HEK293 (cell line): Measurements from ENCODE around the gene GRK5.

Experiments used
- CTCF ChIA-PET: fragments of 350-600 bp; formaldehyde crosslinking; extraction: SDS; loops from one replicate; lab custom pipeline; 2021; ENCODE audit warnings: antibody characterized with exemption; lab: Yijun Ruan, JAX
- POLR2A ChIA-PET: fragments of 300-600 bp; formaldehyde crosslinking; extraction: SDS; loops from one replicate; lab custom pipeline; 2020; ENCODE audit warnings: antibody characterized with exemption, inconsistent platforms; lab: Yijun Ruan, JAX
- H3K27ac ChIP-seq: fragments of 200-500 bp; sonication (Bioruptor generic); 2 replicates; pipeline ENCODE4 v1.5.1; 2014; ENCODE audit warnings: low read depth, low read length, control low read depth, inconsistent platforms; ENCODE audit errors: extremely low read depth
- H3K36me3 ChIP-seq, 2 experiments: fragments of 200-500 bp in 1 of 2; sonication (Bioruptor generic) in 1 of 2; 1 replicate in 1 of 2; 2 replicates in 1 of 2; pipeline ENCODE4 v1.5.1; 2014 to 2017; ENCODE audit warnings: inconsistent platforms in 2 of 2, low read length in 2 of 2; ENCODE audit not compliant: control insufficient read depth in 2 of 2, insufficient read depth in 1 of 2
- H3K4me1 ChIP-seq: fragments of 200-500 bp; sonication (Bioruptor generic); 2 replicates; pipeline ENCODE4 v1.5.1; 2014; ENCODE audit warnings: mild to moderate bottlenecking, low read length, inconsistent platforms; ENCODE audit not compliant: control insufficient read depth, insufficient read depth
- H3K4me3 ChIP-seq: 2 replicates; pipeline ENCODE4 v1.5.1; 2011; ENCODE audit warnings: low read depth, mild to moderate bottlenecking, control low read depth, low read length, moderate library complexity
- H3K9me3 ChIP-seq: fragments of 200-500 bp; sonication (Bioruptor generic); 2 replicates; pipeline ENCODE4 v1.5.1; 2014; ENCODE audit warnings: low read depth, low read length, inconsistent platforms; ENCODE audit not compliant: control insufficient read depth, insufficient read depth
- GFI1B ChIP-seq: fragments of 450-650 bp; formaldehyde crosslinking; IDR thresholded peaks from 2 replicates; pipeline ENCODE4 v1.5.1; 2016; ENCODE audit warnings: missing biosample characterization, missing genetic modification characterization
- GLI4 ChIP-seq: fragments of 450-650 bp; formaldehyde crosslinking; IDR thresholded peaks from 2 replicates; pipeline ENCODE4 v1.5.1; 2016; ENCODE audit warnings: missing biosample characterization, missing genetic modification characterization
- MEIS1 ChIP-seq: sonication (generic); formaldehyde crosslinking; IDR thresholded peaks from 2 replicates; pipeline ENCODE4 v1.8.1; 2022; ENCODE audit warnings: missing genetic modification reagents, mild to moderate bottlenecking, borderline replicate concordance
- TRIM28 ChIP-seq: IDR thresholded peaks from 2 replicates; pipeline ENCODE4 v1.6.1; 2011; ENCODE audit warnings: low read length, control low read depth, borderline replicate concordance
- ZBTB48 ChIP-seq: fragments of 450-650 bp; formaldehyde crosslinking; IDR thresholded peaks from 2 replicates; pipeline ENCODE4 v1.5.1; 2016; ENCODE audit warnings: missing biosample characterization, missing genetic modification characterization
- ZBTB7A ChIP-seq: fragments of 450-650 bp; formaldehyde crosslinking; IDR thresholded peaks from 2 replicates; pipeline ENCODE4 v1.5.1; 2016; ENCODE audit warnings: low read depth, missing biosample characterization, missing genetic modification characterization
- ZNF132 ChIP-seq: fragments of 450-650 bp; formaldehyde crosslinking; IDR thresholded peaks from 2 replicates; pipeline ENCODE4 v1.5.1; 2017; ENCODE audit warnings: missing biosample characterization, missing genetic modification characterization, borderline replicate concordance
- ZNF19 ChIP-seq: fragments of 450-650 bp; formaldehyde crosslinking; IDR thresholded peaks from 2 replicates; pipeline ENCODE4; 2016; ENCODE audit warnings: missing biosample characterization, missing genetic modification characterization, low read depth
- ZNF214 ChIP-seq: fragments of 450-650 bp; formaldehyde crosslinking; IDR thresholded peaks from 2 replicates; pipeline ENCODE4 v1.5.1; 2017; ENCODE audit warnings: missing biosample characterization, mild to moderate bottlenecking, missing genetic modification characterization, borderline replicate concordance
- ZNF239 ChIP-seq: fragments of 450-650 bp; formaldehyde crosslinking; IDR thresholded peaks from 2 replicates; pipeline ENCODE4 v1.5.1; 2016; ENCODE audit warnings: missing biosample characterization, missing genetic modification characterization
- ZNF366 ChIP-seq: fragments of 450-650 bp; formaldehyde crosslinking; conservative IDR thresholded peaks from 2 replicates; pipeline ENCODE4 v1.5.1; 2016; ENCODE audit warnings: missing biosample characterization, missing genetic modification characterization
- ZNF501 ChIP-seq: fragments of 450-650 bp; formaldehyde crosslinking; IDR thresholded peaks from 2 replicates; pipeline ENCODE4 v1.5.1; 2016; ENCODE audit warnings: missing biosample characterization, missing genetic modification characterization
- ZNF510 ChIP-seq: fragments of 450-650 bp; formaldehyde crosslinking; IDR thresholded peaks from 2 replicates; pipeline ENCODE4 v1.5.1; 2018; ENCODE audit warnings: mild to moderate bottlenecking, missing genetic modification characterization, missing biosample characterization; ENCODE audit not compliant: insufficient replicate concordance
- ZNF555 ChIP-seq: fragments of 450-650 bp; formaldehyde crosslinking; conservative IDR thresholded peaks from 2 replicates; pipeline ENCODE4 v1.5.1; 2017; ENCODE audit warnings: missing biosample characterization, mild to moderate bottlenecking, missing genetic modification characterization, inconsistent platforms
- ZNF621 ChIP-seq: fragments of 450-650 bp; formaldehyde crosslinking; IDR thresholded peaks from 2 replicates; pipeline ENCODE4 v1.5.1; 2017; ENCODE audit warnings: missing biosample characterization, missing genetic modification characterization
- ZNF623 ChIP-seq: fragments of 450-650 bp; formaldehyde crosslinking; IDR thresholded peaks from 2 replicates; pipeline ENCODE4 v1.5.1; 2016; ENCODE audit warnings: missing biosample characterization, missing genetic modification characterization
- ZNF629 ChIP-seq: fragments of 450-650 bp; formaldehyde crosslinking; IDR thresholded peaks from 2 replicates; pipeline ENCODE4 v1.5.1; 2017; ENCODE audit warnings: missing biosample characterization, missing genetic modification characterization
- ZNF792 ChIP-seq: fragments of 450-650 bp; formaldehyde crosslinking; IDR thresholded peaks from 2 replicates; pipeline ENCODE4 v1.5.1; 2016; ENCODE audit warnings: missing biosample characterization, missing genetic modification characterization
- ZNF837 ChIP-seq: fragments of 450-650 bp; formaldehyde crosslinking; IDR thresholded peaks from 2 replicates; pipeline ENCODE4 v1.5.1; 2016; ENCODE audit warnings: missing biosample characterization, missing genetic modification characterization
- ZSCAN30 ChIP-seq: fragments of 450-650 bp; IDR thresholded peaks from 2 replicates; pipeline ENCODE4 v1.5.1; 2018; ENCODE audit warnings: missing biosample characterization, mild to moderate bottlenecking, missing genetic modification characterization, moderate library complexity
- TF ChIP-seq, protein P1 (sequence below): fragments of 450-650 bp; formaldehyde crosslinking; IDR thresholded peaks from 2 replicates; pipeline ENCODE4; 2016; ENCODE audit warnings: missing biosample characterization, missing genetic modification characterization
- TF ChIP-seq, protein P2 (sequence below): fragments of 450-650 bp; formaldehyde crosslinking; IDR thresholded peaks from 2 replicates; pipeline ENCODE4 v1.5.1; 2017; ENCODE audit warnings: missing biosample characterization, missing genetic modification characterization
- TF ChIP-seq, protein P3 (sequence below): fragments of 450-650 bp; formaldehyde crosslinking; IDR thresholded peaks from 2 replicates; pipeline ENCODE4 v1.5.1; 2016; ENCODE audit warnings: missing biosample characterization, missing genetic modification characterization
- TF ChIP-seq, protein P4 (sequence below): fragments of 450-650 bp; formaldehyde crosslinking; IDR thresholded peaks from 2 replicates; pipeline ENCODE4 v1.5.1; 2016; ENCODE audit warnings: missing biosample characterization, missing genetic modification characterization
- TF ChIP-seq, protein P5 (sequence below): IDR thresholded peaks from 2 replicates; pipeline ENCODE4 v1.6.1; 2011; ENCODE audit warnings: mild to moderate bottlenecking, low read depth, low read length, borderline replicate concordance

The GRK5 gene

DNA sequence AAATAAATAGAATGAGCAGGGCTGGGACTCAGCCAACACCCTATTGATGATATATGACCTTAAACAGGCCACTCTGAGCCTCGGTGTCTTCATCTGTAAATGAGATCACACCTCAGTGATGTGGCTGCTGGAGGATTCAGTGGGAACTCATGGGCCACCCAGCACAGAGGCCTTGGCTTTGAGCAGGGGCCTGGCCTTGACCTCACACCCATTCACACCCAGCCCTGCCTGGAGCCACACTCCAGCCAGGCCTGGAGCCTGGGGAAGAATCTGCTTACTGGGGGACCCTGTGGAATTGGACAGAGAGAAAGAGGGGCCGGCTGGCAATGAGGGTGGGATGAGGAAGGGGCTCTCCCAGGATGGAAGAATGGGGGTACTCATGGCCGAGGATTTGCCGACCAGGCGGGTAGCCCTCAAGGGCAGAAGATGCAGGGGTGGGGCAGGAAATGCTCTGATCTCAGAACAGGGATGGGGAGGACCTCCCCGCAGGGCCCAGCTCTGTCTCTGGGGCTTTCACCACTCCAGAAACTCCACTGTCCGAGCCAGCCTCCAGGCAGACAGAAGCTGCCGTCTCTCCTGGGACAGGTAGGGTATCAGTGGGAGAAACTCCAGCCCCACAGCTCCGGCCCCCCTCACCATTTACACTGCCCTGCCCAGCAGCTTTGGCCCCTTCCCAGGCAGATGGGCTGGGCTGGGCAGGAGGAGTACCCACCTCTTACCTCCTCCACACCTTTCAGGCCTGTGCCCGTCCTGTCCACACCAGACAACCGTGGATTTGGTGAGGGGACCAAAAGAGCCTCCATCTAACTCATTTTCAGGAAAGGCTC, 253.2 kb downstream of the GRK5 start:
- no peak overlapping the region for H3K4me3 ChIP-seq
- no peak for TF ChIP-seq ZSCAN30
- no peak for TF ChIP-seq ZNF214 (tag by site-specific recombination)
- no peak for TF ChIP-seq MEIS1
- no peak for TF ChIP-seq TRIM28
- TF ChIP-seq, all 188 proteins: peak for 0
- no peaks in the 10 kb centered on the region for H3K36me3 ChIP-seq
- no peak overlapping the region for H3K27ac ChIP-seq
- ChIA-PET CTCF (interaction anchor here (0.5 to 1.1 kb wide), 4 partner anchors 16 to 237 kb away, joined by 3 to 5 read pairs (median 3); no protein-coding TSS in a partner anchor), POLR2A (interaction anchor here (0.6 kb wide), 1 partner anchor 73 kb away, joined by 3 read pairs; no protein-coding TSS in a partner anchor)
- no peaks in the 10 kb centered on the region for H3K4me1 ChIP-seq
- no peaks in the 10 kb centered on the region for H3K9me3 ChIP-seq

DNA sequence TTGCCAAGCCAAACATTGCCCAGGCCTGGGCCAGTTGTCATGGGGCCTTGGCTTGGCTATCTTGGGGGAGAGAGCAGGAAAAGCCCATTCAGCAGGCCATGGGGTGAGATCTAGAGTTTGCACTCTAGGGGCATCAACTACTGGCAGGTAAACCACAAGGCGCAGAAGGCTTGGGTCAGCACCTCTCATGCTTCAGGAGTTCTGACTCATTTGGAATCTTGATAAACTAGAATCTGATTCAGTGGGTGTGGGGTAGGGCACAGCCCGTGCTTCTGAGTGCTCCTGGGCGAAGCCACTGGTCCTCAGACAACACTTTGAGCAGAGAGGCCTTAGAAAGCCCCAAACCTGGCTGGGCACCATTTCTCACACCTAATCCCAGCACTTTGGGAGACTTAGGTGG, 254.0 kb downstream of the GRK5 start:
- Histone ChIP-seq H3K36me3 (no peaks in the 10 kb centered on the region), H3K4me3 (no peak overlapping the region), H3K4me1 (no peaks in the 10 kb centered on the region), H3K27ac (no peak overlapping the region), H3K9me3 (no peaks in the 10 kb centered on the region)
- CTCF ChIA-PET, result interaction anchor here (0.7 kb wide), 1 partner anchor 53 kb away, joined by 5 read pairs; no protein-coding TSS in a partner anchor
- TF ChIP-seq ZNF501 (no peak), ZNF214 (tag by site-specific recombination) (no peak), ZNF19 (no peak), ZBTB48 (tag by site-specific recombination) (no peak), GLI4 (tag by site-specific recombination) (no peak), ZBTB7A (tag by site-specific recombination) (no peak), ZNF621 (no peak), ZNF132 (no peak)
- TF ChIP-seq, protein P1, sequence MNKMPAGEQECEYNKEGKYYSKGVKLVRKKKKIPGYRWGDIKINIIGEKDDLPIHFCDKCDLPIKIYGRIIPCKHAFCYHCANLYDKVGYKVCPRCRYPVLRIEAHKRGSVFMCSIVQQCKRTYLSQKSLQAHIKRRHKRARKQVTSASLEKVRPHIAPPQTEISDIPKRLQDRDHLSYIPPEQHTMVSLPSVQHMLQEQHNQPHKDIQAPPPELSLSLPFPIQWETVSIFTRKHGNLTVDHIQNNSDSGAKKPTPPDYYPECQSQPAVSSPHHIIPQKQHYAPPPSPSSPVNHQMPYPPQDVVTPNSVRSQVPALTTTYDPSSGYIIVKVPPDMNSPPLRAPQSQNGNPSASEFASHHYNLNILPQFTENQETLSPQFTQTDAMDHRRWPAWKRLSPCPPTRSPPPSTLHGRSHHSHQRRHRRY (tag by site-specific recombination), result no peak
- TF ChIP-seq, protein P2, sequence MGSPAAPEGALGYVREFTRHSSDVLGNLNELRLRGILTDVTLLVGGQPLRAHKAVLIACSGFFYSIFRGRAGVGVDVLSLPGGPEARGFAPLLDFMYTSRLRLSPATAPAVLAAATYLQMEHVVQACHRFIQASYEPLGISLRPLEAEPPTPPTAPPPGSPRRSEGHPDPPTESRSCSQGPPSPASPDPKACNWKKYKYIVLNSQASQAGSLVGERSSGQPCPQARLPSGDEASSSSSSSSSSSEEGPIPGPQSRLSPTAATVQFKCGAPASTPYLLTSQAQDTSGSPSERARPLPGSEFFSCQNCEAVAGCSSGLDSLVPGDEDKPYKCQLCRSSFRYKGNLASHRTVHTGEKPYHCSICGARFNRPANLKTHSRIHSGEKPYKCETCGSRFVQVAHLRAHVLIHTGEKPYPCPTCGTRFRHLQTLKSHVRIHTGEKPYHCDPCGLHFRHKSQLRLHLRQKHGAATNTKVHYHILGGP (tag by site-specific recombination), result no peak
- TF ChIP-seq, protein P3, sequence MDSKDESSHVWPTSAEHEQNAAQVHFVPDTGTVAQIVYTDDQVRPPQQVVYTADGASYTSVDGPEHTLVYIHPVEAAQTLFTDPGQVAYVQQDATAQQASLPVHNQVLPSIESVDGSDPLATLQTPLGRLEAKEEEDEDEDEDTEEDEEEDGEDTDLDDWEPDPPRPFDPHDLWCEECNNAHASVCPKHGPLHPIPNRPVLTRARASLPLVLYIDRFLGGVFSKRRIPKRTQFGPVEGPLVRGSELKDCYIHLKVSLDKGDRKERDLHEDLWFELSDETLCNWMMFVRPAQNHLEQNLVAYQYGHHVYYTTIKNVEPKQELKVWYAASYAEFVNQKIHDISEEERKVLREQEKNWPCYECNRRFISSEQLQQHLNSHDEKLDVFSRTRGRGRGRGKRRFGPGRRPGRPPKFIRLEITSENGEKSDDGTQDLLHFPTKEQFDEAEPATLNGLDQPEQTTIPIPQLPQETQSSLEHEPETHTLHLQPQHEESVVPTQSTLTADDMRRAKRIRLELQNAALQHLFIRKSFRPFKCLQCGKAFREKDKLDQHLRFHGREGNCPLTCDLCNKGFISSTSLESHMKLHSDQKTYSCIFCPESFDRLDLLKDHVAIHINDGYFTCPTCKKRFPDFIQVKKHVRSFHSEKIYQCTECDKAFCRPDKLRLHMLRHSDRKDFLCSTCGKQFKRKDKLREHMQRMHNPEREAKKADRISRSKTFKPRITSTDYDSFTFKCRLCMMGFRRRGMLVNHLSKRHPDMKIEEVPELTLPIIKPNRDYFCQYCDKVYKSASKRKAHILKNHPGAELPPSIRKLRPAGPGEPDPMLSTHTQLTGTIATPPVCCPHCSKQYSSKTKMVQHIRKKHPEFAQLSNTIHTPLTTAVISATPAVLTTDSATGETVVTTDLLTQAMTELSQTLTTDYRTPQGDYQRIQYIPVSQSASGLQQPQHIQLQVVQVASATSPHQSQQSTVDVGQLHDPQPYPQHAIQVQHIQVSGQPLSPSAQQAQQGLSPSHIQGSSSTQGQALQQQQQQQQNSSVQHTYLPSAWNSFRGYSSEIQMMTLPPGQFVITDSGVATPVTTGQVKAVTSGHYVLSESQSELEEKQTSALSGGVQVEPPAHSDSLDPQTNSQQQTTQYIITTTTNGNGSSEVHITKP, result no peak
- POLR2A ChIA-PET, result no interaction called here

DNA sequence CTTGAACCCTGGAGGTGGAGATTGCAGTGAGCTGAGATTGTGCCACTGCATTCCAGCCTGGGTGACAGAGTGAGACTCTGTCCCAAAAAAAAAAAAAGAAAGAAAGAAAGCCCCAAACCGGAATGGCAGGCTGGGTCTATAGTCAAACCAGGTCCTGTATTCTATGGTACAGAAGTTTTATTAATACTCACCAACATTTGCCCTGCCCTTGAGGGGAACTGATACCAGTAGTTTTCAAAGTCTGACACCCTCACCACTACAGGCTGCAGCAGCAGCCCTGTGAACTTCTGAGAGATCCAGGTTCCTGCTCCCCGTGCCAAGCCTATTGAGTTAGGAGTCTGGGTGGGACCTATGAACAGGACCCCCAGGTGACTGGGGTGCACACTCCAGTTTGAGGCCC, 254.6 kb downstream of the GRK5 start:
- POLR2A ChIA-PET, result no interaction called here
- Histone ChIP-seq H3K36me3 (no peaks in the 10 kb centered on the region), H3K27ac (no peak overlapping the region), H3K9me3 (no peaks in the 10 kb centered on the region), H3K4me1 (no peaks in the 10 kb centered on the region), H3K4me3 (no peak overlapping the region)
- CTCF ChIA-PET, result no interaction called here
- no peak for TF ChIP-seq ZNF510
- TF ChIP-seq ZNF629, result no peak
- no peak for TF ChIP-seq ZNF555
- TF ChIP-seq, protein P4, sequence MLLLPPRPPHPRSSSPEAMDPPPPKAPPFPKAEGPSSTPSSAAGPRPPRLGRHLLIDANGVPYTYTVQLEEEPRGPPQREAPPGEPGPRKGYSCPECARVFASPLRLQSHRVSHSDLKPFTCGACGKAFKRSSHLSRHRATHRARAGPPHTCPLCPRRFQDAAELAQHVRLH, result no peak
- TF ChIP-seq ZNF239 (tag by site-specific recombination), result no peak
- TF ChIP-seq ZNF837 (tag by site-specific recombination), result no peak
- TF ChIP-seq, protein P5, sequence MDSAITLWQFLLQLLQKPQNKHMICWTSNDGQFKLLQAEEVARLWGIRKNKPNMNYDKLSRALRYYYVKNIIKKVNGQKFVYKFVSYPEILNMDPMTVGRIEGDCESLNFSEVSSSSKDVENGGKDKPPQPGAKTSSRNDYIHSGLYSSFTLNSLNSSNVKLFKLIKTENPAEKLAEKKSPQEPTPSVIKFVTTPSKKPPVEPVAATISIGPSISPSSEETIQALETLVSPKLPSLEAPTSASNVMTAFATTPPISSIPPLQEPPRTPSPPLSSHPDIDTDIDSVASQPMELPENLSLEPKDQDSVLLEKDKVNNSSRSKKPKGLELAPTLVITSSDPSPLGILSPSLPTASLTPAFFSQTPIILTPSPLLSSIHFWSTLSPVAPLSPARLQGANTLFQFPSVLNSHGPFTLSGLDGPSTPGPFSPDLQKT, result no peak
- no peak for TF ChIP-seq ZNF792
- TF ChIP-seq GFI1B (tag by site-specific recombination), result no peak
- no peak for TF ChIP-seq ZNF623
- TF ChIP-seq ZNF366, result no peak
